Measurements from ENCODE around the gene PGAP2. TPM values are rescaled to one million over a fixed set of nuclear protein-coding genes. Genes with fewer than 3 reads are reported as not detected.

Gene PGAP2
- total RNA-seq, 1 experiment from 2014 or later, result 30.5 TPM

GRCh38 chr11:3861683-3862082, 53.3 kb downstream of the PGAP2 start:
- peaks cover 3% of the 10 kb centered on the region; the same call in 1 of the 2 replicates for H3K79me2 ChIP-seq (ENCODE audit: insufficient read depth, low read length)

More at GRCh38 chr11:3861683-3862082, 53.3 kb downstream of the PGAP2 start:
- no peak overlapping the region for H2AFZ ChIP-seq (ENCODE audit: low read depth, low read length, poor library complexity, severe bottlenecking)
- H3K9ac ChIP-seq (ENCODE audit: low read length), result no peak overlapping the region
- ChIA-PET POLR2A (no interaction called here), CTCF (no interaction called here), RAD21 (ENCODE audit: low non-redundant PET in 1 of 2, low total read pairs in 2 of 2, uncharacterized antibody in 2 of 2, unreplicated experiment in 2 of 2) (no interaction called here)
- H3K4me2 ChIP-seq (ENCODE audit: low read length), result no peak overlapping the region
- H3K9me3 ChIP-seq (ENCODE audit: control insufficient read depth in 1 of 2, insufficient read depth in 1 of 2, low read depth in 1 of 2, low read length in 2 of 2), result no peaks in the 10 kb centered on the region
- BruUV-seq (replicated peaks), result no TSS peak
- no peak for ATAC-seq
- TF ChIP-seq EZH2phosphoT487 (IDR thresholded peaks at IDR 0.05; ENCODE audit: borderline replicate concordance) (no peak), RAD21 (IDR thresholded peaks at IDR 0.05; ENCODE audit: low read depth) (no peak), EGR1 (IDR thresholded peaks at IDR 0.05; ENCODE audit: low read depth) (no peak), ZFX (IDR thresholded peaks at IDR 0.05) (no peak), POLR2A (IDR thresholded peaks at IDR 0.05; ENCODE audit: borderline replicate concordance, extremely low read depth, insufficient read depth, insufficient read length) (no peak), ATF3 (IDR thresholded peaks at IDR 0.05) (no peak), YY1 (IDR thresholded peaks at IDR 0.05; ENCODE audit: extremely low read depth, insufficient replicate concordance, low read depth, low read length) (no peak), ELF1 (IDR thresholded peaks at IDR 0.05; ENCODE audit: borderline replicate concordance, low read depth) (no peak), JUND (IDR thresholded peaks at IDR 0.05) (no peak), ZNF274 (IDR thresholded peaks at IDR 0.05; ENCODE audit: low read depth, low read length) (no peak), SIN3A (IDR thresholded peaks at IDR 0.05; ENCODE audit: low read depth) (no peak), CBX3 (IDR thresholded peaks at IDR 0.05; ENCODE audit: low read depth) (no peak), SRF (IDR thresholded peaks at IDR 0.05; ENCODE audit: low read depth) (no peak), SP1 (IDR thresholded peaks at IDR 0.05; ENCODE audit: low read depth) (no peak), TCF7L2 (IDR thresholded peaks at IDR 0.05; ENCODE audit: borderline replicate concordance, extremely low read depth, insufficient read depth, insufficient read length) (no peak), EZH2 (IDR thresholded peaks at IDR 0.05) (no peak)
- TF ChIP-seq, protein P1, sequence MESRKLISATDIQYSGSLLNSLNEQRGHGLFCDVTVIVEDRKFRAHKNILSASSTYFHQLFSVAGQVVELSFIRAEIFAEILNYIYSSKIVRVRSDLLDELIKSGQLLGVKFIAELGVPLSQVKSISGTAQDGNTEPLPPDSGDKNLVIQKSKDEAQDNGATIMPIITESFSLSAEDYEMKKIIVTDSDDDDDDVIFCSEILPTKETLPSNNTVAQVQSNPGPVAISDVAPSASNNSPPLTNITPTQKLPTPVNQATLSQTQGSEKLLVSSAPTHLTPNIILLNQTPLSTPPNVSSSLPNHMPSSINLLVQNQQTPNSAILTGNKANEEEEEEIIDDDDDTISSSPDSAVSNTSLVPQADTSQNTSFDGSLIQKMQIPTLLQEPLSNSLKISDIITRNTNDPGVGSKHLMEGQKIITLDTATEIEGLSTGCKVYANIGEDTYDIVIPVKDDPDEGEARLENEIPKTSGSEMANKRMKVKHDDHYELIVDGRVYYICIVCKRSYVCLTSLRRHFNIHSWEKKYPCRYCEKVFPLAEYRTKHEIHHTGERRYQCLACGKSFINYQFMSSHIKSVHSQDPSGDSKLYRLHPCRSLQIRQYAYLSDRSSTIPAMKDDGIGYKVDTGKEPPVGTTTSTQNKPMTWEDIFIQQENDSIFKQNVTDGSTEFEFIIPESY (IDR thresholded peaks at IDR 0.05; ENCODE audit: extremely low read depth, insufficient replicate concordance, low read length), result no peak
- no peaks in the 10 kb centered on the region for H3K9me2 ChIP-seq (ENCODE audit: insufficient read depth)
- H3K4me1 ChIP-seq (ENCODE audit: control insufficient read depth in 1 of 2, insufficient read depth in 2 of 2, low read length in 2 of 2), result peaks cover 6 to 26% of the 10 kb centered on the region in 2 experiments; a peak in 3 of 4 replicates
- no peak overlapping the region for H3K4me3 ChIP-seq (replicated peaks in 1 of 2; ENCODE audit: low read depth in 1 of 2, low read length in 2 of 2)
- H3K27ac ChIP-seq (ENCODE audit: low read depth, low read length), result no peak overlapping the region
- intact Hi-C loops (cut with micrococcal nuclease), result no loop called here
- DNase-seq (ENCODE audit: low read depth, low spot score), result no peak
- H4K20me1 ChIP-seq (ENCODE audit: insufficient read depth), result no peaks in the 10 kb centered on the region
- H3K36me3 ChIP-seq (ENCODE audit: control insufficient read depth in 1 of 2, insufficient read depth in 2 of 2, low read length in 2 of 2), result no peaks in the 10 kb centered on the region
- no peaks in the 10 kb centered on the region for H3K27me3 ChIP-seq (ENCODE audit: insufficient read depth, low read length)

Data from HCT116 (cell line).